ENCODE measurements around the gene IL18.

Gene IL18

GRCh38 chr11:112114460-112114859, 49.4 kb downstream of the IL18 start:
- in situ Hi-C loops (cut with MboI; ENCODE audit: low sequenced_read_pairs, unreplicated experiment), result no loop called here
- TF ChIP-seq CTCF (IDR thresholded peaks at IDR 0.05; ENCODE audit: borderline replicate concordance, control extremely low read depth, extremely low read depth, insufficient read depth, missing control alignments), result no peak

GRCh38 chr11:112113539-112114457, 50.1 kb downstream of the IL18 start:
- DNase-seq (ENCODE audit: low spot score), result peak; percentile 57
- TF ChIP-seq CTCF (IDR thresholded peaks at IDR 0.05; ENCODE audit: borderline replicate concordance, control extremely low read depth, extremely low read depth, insufficient read depth, missing control alignments), result peak; percentile 57
- in situ Hi-C loops (cut with MboI; ENCODE audit: low sequenced_read_pairs, unreplicated experiment), result no loop called here

More at GRCh38 chr11:112114460-112114859, 49.4 kb downstream of the IL18 start:
- DNase-seq (ENCODE audit: low spot score), result no peak

DNA sequence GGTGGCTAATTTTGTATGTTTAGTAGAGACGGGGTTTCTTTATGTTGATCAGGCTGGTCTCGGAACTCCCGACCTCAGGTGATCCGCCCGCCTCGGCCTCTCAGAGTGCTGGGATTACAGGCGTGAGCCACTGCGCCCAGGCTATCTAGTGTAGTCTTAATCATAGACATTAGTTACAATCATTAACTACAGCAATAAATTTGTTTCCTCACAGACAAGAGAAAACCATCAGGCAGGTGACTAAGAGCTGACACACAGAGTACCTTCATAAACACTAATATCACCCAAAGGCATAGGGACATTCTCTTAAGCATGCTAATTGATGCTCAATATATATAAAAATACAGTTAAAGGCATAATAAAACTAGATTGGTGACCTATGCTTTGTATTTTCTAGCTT, 57.8 kb downstream of the IL18 start:
- in situ Hi-C loops (cut with MboI; ENCODE audit: low sequenced_read_pairs, unreplicated experiment), result no loop called here
- TF ChIP-seq CTCF (IDR thresholded peaks at IDR 0.05; ENCODE audit: borderline replicate concordance, control extremely low read depth, extremely low read depth, insufficient read depth, missing control alignments), result no peak
- DNase-seq (ENCODE audit: low spot score), result no peak

GRCh38 chr11:112103446-112103845, 60.4 kb downstream of the IL18 start:
- no peak for DNase-seq (ENCODE audit: low spot score)
- TF ChIP-seq CTCF (IDR thresholded peaks at IDR 0.05; ENCODE audit: borderline replicate concordance, control extremely low read depth, extremely low read depth, insufficient read depth, missing control alignments), result no peak
- in situ Hi-C loops (cut with MboI; ENCODE audit: low sequenced_read_pairs, unreplicated experiment), result no loop called here

DNA sequence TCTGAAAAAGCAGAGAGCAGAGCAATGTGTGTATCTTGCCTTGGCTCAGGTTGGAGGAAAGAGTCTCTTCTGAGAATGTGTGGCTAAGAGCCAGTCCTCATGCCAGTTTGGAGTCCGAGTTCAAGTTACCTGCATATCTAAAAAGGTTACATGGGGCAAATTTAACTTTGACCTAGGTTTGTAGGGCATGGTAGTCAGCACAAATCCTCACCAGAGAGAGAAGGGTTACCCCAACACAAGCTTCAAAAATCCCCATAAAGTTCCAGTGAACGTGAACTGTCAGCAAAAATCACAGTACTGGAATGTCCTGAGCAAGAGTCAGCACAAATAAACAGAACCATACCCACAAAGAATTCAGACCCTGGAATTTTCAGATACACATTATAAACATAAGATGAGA, 63.4 kb downstream of the IL18 start:
- no peak for TF ChIP-seq CTCF (IDR thresholded peaks at IDR 0.05; ENCODE audit: borderline replicate concordance, control extremely low read depth, extremely low read depth, insufficient read depth, missing control alignments)
- in situ Hi-C loops (cut with MboI; ENCODE audit: low sequenced_read_pairs, unreplicated experiment), result no loop called here
- no peak for DNase-seq (ENCODE audit: low spot score)

DNA sequence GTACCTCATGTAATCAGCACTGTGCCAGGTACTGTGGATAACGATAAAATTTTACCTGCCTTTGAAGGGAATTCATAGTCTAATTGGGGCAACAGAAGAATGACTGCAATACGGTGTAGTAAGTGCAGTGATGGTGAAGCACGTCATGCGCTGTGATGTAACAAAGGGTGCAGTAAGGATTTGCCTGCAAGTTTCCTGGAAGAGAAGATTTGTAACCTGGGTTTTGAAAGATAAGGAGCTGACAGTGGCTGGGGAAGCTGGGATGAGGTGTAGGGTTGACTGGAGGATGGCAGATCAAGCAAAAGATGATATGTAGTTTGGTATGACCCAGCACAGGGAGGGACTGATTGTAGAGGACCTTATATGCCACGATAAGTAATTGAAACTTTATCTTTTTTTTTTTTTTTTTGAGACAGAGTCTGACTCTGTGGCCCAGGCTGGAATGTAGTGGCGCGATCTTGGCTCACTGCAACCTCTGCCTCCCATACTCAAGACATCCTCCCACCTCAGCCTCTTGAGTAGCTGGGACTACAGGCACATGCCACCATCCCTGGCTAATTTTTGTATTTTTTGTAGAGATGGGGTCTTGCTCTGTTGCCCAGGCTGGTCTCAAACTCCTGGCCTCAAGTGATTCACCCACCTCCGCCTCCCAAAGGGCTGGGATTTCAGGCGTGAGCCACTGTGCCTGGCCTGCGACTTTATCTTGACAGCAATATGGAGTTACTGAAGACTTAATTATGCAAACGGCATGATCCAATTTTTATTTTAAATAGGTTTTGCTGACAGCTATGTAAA, 66.0 kb downstream of the IL18 start:
- no peak for DNase-seq (ENCODE audit: low spot score)
- in situ Hi-C loops (cut with MboI; ENCODE audit: low sequenced_read_pairs, unreplicated experiment), result no loop called here
- TF ChIP-seq CTCF (IDR thresholded peaks at IDR 0.05; ENCODE audit: borderline replicate concordance, control extremely low read depth, extremely low read depth, insufficient read depth, missing control alignments), result no peak
